GM23338 (cell line): Measurements from ENCODE around the gene UPP2. TPM values are rescaled to one million over a fixed set of nuclear protein-coding genes. Genes with fewer than 3 reads are reported as not detected.

Experiments
- polyA plus RNA-seq: library from polyadenylated mRNA; unstranded; fragments of >200 nt; fragmentation: Nextera tagmentation; extraction: Ambion mirVana; gene quantifications from 2 replicates; pipeline ENCODE4 v1.2.1, GENCODE V29; 2016
- total RNA-seq: library from RNA; depleted of rRNA; stranded (reverse); fragments of >200 nt; shearing (Covaris generic); gene quantifications from 2 replicates; pipeline ENCODE4 v1.2.3, GENCODE V29; 2014; rRNA removed

Gene UPP2
- total and polyA plus RNA-seq, 2 experiments from 2014 or later, result not detected

Other genes starting within 250 kb of the UPP2 start
- 20.0 and 21.5 TPM in 2 replicates for gene ACVR1, start 225.5 kb upstream of the UPP2 start, total RNA-seq
- 8.9 and 9.2 TPM in 2 replicates for gene ACVR1, start 225.5 kb upstream of the UPP2 start, polyA plus RNA-seq